HG03060 (cell line): ENCODE results near the gene SYP.

Experiments
- ATAC-seq: cut with Tn5 transposase; IDR thresholded peaks from one replicate; pipeline ENCODE4 v1.9.1; 2021; ENCODE audit warnings: low read depth, moderate number of reproducible peaks; ENCODE audit not compliant: unreplicated experiment

The SYP gene

DNA sequence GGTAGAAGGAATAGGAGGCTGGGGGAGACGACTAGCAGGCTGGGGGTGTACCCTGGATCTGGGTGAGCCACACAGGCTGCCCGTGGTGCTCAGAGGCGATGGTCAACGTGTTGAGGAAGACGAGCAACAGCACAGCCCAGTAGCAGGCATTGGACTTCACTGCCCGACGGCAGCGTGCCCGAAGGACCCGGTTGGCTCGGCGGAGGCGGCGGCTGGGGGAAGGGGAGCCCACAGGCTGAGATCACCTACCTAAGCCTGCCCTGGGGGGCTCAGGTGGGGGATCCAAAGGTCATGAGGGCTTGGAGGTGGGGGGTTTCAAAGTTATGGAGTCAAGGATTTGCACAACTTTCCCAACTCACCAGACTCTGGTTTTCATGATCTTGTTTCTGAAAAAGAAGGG, 25.9 kb upstream of the SYP start:
- no peak for ATAC-seq

DNA sequence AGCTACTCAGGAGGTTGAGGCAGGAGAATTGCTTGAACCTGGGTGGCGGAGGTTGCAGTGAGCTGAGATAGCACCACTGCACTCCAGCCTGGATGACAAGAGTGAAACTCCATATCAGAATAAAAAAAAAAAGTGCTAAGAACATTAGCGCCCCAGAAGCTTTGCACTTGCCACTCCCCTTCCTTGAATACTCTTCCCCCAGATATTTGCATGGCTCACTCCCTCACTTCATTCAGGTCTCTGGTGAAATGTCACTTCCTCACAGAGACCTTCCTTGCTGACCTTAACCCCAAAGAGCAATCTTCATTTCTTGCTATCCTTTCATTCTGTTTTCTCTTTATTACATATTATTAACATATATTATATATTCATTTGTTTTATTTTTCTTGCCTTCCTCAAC, 21.9 kb upstream of the SYP start:
- ATAC-seq = no peak

DNA sequence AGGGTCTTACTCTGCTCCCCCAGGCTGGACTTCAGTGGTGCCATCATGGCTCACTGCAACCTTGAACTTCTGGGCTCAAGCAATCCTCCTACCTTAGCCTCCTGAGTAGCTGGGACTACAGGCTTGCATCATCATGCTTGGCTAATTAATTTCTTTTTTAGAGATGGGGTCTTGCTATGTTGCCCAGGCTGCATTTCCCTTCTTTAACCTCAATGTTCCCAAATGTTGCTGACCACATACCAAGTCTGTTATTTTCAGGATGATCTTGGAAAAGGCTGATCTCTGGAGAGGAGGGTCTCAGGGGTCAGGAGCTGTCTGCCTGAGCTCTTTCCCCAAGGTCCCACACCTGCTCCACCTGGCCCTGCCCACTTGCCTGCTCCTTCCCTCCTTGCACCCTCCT, 20.1 kb upstream of the SYP start:
- ATAC-seq = no peak

DNA sequence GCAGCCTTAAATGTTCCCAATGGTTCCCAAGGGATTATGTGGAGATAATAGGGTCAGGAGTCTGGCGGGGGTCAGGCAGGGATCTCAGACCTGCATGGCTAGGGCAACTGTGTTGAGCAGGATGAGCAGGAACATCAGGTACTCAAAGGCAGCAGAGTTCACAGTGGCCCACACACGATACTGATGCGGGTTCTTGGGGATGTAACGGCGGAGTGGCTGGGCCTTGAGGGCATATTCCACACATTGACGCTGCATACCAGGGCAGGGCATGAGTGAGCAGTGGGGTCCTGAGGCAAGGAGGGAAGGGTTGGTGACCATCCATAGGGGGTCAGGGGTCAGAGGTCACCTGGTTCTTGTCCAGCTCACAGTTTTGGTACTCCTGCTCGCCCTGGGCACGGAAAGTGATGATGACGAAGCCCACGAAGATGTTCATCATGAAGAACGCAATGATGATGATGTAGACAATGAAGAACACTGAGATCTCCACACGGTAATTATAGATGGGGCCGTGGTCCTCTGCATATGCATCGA, 15.1 kb upstream of the SYP start:
- ATAC-seq = no peak

DNA sequence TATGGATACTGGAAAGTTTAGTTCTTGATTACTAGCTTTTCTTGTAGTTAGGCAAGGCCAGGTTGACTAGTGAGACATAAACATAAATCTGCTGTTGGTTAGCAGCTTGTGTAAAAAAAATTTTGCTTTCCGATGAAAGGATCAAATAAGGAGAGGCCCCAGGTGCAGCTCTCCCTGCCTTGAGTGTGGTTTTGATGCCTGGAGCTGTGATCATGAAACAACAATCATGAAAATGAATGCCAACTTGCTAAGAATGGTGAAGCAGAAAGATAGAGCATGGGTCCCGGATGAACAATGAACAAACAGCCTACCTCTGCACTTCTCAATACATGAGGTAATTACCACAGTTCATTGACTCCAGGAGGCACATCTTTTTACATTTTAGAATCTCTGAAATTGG, 14.4 kb upstream of the SYP start:
- no peak for ATAC-seq

DNA sequence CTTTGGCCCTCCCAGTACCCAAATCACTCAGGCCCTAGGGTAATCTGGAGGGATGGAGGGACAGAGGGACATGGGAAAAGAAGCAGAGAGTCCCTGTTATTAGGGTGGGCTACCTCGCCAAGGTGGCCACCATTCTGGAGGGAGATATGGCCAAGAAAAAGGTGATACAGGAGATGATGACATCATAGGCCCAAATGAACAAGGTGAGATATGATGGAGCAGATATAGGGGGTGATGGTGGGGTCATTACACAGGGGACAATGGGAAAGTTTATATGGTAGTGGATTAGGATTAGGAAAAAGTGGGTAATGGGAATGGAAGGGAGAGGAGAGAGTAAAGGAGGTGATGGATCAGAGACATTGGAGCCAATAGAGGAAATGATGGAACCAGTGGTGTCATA, 12.9 kb upstream of the SYP start:
- no peak for ATAC-seq

DNA sequence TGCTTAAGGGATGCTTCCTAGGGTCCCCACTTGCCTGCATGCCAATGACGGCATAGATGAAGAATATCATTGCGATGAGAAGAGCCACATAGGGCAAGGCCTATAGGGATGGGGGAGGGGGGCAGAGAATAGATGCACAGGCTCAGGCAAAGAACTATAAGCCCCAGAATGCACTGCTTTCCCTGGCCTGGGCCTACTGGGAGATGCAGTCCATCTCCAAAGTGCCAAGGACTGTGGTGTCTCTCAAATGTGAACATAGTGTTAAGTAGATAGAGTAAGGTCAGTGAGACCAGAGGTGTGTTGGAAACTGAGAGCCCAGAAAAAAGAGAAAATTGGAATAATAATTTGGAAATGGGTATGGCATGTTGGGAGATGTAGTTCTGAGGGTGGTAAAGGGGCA, 12.2 kb upstream of the SYP start:
- ATAC-seq = no peak

DNA sequence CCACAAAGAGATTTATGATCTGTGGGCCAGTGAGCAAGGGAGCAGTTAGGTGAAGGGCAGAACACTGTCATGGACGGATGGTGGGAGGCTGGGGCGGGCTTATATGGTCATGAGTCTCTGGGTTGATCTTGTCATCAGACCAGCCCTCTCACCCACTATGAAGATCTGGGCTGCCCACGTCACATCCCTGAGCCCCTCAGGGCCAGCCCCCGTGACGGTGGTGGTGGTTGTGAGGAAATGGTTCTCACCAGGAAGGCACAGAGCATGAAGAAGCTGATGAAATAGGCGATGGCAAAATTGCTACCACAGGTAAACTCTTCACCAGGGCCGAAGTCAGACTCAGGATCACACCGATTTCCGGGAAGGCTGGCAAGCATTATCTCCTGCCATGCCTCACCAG, 11.1 kb upstream of the SYP start:
- ATAC-seq = no peak

DNA sequence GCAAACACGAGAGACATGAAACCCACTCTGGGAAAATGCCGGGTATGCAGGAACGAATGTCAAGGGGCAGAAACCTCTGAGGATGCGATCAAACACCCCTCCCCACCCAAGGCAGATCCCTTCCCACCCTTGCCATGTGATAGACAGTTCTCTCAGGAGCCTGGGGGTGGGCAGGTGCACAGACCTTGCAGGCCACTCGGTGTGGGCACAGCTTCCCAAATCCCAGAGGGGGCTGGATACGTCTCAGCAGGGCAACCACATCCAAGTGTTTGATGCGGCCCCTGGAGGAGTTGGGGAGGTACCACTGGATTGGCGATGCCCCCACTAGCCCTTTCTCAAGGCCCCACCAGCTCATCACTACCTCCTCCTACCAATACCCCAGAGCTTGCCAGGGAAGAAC, 10.4 kb upstream of the SYP start:
- no peak for ATAC-seq

DNA sequence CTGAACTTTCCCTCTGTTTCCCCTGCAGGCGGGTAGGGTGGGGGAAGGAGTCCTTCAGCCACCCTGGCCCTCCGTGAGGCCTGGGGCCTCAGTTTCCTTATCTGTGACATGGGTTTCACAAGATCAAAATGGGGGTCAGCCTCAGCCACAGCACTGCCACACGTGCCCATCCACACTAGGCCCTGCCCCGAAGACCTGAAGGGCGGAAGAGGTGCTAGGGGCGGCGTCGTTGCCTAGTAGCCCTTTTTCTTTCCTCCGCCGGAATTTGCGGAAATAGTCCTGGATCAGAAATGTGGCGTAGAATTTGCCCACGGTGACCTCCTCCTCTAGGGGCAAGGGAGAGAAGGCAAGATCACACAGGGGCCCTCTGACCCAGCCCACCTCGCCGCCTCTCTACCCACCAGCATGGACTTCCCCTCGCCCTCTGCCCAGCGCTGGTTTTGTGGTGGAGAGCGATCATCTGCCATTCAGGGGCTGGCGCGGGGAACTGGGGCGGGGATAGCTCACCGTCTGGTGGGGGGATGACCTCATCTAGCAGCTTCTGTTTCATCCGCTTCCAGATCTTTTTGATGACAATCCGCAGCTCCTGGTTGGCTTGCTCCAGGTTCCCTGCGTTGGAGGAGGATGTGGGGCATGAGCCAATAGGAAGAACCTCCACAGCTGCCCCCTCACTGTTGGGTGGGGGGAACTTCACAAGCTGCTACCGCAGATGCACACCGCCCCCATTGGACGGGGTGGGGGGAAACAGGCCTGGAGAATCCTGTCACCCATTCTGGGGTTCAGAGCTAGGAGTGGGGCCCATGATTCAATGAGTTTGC, 9.7 kb upstream of the SYP start:
- ATAC-seq = no peak

DNA sequence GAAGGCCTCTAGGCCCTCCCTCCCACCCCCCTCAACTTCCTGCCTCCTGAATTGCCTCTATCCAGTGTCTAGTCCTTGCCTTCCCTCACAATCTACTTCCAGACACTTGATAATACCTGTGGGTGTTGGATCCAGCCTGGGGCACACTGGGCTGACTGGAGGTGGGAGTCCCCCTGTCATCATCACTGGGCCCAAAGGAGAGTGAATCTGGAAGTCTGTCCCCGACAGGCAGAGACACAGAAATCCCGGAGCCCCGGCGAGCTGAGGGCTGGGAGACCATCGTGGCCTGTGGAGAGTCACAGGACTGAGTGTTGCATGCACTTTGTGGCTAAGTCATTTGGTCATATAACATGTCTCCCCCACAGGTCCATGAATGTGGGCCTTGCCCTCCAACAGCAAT, 8.4 kb upstream of the SYP start:
- no peak for ATAC-seq

DNA sequence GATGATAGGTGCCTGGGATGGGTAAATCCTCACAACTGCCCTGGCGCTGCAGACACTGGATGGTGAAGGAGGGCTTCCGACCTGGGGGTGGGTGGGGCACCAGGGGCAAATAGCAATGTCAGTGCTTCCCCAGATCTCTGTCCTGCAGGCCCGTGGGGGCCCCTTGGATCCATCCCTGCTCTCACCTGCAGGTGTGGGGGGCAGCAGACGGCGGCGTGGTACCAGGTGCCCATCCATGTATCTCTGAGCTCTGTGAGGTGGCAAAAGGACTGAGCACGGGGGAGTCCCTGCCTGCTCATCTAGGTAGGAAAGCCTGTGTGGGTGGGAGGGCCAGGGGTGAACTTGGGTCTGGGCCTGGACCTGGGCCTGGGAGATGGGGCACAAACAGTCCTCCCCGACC, 6.5 kb upstream of the SYP start:
- no peak for ATAC-seq

DNA sequence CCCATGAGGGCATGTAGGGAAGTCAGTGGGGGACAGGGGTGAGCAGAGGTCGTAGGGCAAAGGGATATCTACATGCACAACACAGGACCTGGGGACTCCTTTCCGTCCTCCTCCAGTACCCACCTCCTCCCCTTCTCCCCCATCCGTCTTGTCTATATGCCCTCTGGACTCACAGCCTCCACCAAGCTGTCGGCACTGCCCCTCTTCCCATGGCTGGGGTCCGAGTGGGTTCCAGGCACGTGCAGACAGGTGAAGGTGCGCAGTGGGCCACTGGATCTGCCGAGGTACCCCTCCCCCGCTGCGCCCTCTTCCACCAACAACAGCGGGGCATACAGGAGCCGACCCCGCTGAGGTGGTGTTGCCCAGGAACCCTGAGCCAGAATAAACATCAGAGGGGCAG, 5.5 kb upstream of the SYP start:
- no peak for ATAC-seq

DNA sequence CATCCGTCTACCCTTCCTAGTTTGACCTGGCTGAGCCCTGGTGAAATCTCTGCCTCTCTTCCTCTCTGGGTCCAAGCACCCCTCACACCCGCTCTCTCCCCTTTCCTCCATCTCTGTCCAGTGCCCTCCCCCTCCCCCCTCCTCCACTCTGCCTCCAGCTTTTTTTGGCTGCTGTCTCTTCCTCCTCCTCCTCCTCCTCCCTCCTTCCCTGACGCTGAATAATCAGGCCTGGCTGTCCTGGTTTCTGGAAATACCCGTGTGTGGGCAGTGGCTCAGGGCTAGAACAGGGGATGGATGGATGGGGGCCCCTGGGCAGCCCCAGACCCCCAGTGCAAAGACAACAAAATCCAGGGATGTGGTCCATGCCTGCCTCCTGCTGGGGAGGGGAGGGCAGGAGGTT, 4.7 kb upstream of the SYP start:
- ATAC-seq = no peak

DNA sequence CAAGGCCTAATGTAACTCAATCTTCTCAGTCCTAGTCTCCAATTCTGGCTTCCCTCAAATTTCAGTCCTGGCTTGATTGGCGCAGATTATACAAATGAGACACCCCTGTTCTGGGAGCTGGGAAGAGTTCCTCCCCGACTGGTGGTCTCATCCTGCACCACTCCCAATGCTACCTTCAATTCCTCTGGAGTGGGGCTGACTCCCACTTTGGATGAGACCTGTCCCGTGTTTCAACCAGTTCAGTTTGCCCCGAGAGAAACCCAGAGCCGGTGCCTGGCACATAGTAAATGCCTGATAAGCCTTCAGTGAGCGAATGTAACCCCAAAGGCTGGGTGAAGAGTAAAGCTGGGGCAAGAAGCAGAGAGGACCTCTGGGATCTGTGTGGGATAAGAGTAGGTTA, 4.0 kb upstream of the SYP start:
- no peak for ATAC-seq

DNA sequence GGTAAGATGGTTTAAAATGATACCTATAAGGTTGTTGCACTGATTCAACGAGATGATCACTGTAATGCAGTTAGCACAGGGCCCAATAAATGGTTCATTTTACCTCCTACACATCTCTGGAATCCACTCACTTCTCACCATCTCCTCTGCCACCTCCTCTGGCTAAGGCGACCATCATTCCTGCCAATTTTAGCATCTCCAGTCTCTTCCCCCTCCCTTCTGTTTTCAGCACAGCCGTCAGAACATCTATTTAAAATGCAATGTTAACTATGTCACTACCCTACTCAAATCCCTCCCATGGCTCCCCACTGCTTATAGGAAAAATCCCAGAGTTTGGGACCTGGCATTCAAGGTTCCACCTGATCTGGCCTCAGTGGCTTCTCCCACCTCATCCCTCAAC, 3.5 kb upstream of the SYP start:
- ATAC-seq = no peak

DNA sequence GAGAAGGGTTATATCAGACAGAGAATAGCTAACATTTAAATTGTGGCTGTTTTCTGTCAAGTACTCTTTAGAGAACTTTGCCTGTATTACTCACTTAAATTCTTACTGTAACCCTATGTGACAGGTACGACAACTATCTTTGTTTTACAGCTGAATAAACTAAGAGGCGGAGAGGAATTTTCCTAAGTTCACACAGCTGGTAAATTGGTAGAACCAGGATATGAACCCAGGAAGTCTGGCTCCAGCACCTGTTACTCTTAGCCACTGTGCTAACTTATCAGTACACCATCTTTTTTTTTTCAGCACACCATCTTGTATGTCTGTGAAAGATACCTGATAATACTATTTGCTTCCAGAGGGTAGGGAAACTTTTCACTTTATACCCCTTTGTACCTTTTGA, 2.0 kb upstream of the SYP start:
- ATAC-seq = no peak

DNA sequence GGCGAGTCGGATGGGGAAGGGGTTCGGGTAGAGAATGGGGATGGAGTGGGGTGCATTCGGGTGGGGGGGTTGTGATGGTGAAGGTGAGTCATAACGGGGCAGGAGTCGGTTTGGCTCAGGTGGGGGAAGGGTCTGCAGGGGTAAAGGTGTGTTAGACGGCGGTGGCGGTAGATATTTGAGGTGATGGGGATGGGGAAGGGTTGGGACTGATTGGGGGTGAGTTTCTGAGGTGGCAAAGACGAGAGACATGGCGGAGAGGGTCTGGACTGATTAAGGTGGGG, 738 bp downstream of the SYP start:
- no peak for ATAC-seq

DNA sequence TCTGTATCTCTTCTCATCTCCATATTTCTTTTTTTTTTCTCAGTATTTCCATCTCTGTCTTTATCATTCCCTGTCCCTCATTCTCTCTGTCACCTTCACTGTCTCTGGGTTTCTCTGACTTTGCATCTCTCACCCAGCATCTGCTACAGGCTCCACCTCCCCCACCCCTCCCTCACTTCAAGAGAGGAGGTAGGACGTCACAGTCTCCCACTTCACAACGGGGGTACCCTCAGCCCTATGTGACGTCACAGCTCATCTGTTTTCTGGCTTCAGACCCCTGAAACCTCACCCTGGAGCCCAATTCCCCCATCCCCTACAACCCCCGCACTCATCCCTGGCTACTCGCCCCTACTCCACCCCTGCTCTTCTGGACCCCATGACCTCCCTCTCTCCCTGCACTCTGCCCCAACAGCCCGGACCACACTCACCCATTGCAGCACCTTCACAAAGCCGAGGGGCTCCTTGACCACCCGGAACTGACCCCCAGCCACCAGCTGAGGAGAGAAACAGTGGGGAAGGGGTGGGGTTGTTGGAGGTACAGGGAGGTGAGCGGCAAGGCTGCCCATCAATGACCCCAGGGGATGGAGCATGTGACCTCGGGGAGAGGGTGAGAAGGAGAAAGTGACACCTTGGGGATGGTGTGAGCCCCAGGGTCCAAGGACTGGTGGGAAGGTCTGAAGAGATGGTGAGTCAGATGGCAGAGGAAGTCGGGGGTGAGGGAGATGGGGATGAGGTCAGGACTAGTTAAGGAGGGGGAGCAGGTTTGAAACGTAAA, 1.3 kb downstream of the SYP start:
- no peak for ATAC-seq

DNA sequence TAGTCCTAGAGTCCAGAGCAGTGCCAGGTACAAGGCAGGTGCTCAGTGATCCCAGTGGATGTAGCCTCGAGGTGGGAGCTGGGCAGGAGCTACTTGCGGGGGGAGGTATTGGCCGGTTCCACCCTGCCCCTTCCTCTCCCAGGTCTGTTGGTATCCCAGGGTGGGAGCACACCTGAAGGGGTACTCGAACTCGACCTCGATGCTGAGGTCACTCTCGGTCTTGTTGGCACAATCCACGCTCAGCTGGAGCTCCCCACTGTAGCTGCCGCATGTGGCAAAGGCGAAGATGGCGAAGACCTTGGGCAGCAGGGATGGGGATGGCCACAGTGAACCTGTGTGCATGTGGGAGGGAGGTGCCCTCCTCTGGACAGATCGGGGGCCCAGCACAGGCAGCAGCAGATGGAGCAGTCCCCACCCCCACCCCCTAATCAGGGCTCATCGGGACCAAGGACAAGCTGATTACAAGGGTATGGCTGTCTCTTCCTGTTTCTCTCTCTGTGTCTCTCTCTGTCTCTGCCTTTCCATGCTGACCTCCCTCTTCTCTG, 2.4 kb downstream of the SYP start:
- ATAC-seq = no peak

DNA sequence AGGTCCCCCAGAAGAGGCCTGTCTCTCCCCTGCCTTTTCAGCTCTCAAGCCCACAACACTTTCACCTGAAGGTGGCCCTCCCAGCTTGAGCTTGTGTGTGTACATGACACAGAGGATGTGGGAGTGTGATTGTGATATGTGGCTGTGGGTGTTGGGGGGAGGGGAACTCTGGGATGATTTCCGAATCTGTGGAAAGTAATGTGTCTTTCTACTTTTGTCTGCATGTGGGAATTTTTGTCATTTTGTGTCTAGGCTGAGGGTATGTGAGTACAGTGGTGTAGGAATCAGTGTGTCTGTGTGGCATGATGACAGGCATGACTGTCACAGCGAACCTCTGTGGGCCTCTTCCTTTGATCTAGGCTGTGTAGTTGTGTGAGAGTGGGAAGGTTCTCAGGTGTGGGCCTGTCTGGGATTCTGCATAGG, 6.4 kb downstream of the SYP start:
- no peak for ATAC-seq
